ENCODE results near the gene UNC119B.
A peak's percentile ranks its signal among the peaks of the same experiment; 100 is the strongest.
"Not testable (repeated sequence)": the region's sequence is repeated elsewhere in the genome, so short reads cannot be mapped to it uniquely, and the experiment has no call there.

Gene UNC119B

DNA sequence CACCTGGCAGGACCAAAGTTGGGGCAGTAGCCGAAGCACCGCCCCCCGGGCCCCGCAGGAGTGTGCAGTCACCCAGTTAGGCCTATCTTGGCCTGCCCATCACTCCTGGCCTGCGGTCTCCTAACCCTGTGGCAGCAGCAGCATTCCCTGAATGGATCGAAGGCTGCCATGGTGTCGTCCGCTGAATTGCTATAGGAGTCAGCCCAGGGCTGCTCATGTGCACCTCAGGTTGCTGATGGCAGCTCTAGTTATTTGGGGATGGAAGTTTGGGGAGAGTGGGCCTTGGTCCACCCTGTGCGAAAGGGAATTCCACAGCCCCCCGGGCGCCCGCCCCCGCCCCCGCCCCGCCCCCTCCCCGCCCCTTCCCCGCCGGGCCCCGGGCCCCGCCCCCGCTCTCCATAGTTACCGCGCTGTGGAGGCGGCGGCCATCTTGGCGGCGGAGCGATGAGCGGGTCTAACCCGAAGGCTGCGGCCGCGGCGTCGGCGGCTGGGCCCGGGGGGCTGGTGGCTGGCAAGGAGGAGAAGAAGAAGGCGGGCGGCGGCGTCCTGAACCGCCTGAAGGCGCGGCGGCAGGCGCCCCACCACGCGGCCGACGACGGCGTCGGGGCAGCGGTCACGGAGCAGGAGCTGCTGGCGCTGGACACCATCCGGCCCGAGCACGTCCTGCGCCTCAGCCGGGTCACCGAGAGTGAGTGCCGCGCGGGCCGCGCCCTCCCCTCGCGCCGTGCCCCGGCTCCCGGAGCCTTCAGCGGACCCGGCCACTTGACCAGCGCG is at the start of gene UNC119B:
Gene UNC119B, plus strand, starts transcription at position 428 of the 774 bp plus-strand sequence. Its CDS starts 17 bp downstream, at position 445.
- peak; percentile 31 for DNase-seq

DNA sequence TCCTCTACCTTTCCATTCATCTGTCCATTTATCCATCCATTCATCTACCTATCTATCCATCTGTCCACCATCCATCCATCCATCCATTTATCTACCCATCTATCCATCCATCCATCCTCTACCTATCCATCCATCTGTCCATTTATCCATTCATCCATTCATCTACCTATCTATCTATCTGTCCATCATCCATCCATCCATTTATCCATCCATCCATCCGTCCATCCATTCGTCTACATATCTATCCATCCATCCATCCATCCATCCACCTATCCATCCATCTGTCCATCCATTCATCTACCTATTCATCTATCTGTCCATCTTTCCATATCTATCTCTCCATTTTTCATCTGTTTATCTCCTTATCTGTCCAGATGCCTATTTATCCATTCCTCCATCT is 48.8 kb upstream of the UNC119B start:
- no peak for DNase-seq

DNA sequence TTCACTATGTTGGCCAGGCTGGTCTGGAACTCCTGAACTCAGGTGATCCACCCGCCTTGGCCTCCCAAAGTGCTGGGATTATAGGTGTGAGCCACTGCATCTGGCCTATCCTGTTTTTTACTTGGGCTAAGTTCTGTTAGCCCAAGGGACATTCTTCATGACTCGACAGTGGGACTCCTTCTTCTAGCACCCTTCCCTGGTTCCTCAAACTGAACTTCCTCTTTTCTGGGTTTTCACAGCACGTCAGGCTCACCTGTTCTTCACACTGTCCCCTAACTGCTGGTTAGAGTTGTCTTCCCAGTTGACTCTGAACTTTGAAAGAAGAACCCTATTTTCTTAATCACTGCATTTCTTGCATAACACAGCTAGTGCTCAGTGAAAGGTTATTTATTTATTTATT is 47.4 kb upstream of the UNC119B start:
- no peak for DNase-seq

DNA sequence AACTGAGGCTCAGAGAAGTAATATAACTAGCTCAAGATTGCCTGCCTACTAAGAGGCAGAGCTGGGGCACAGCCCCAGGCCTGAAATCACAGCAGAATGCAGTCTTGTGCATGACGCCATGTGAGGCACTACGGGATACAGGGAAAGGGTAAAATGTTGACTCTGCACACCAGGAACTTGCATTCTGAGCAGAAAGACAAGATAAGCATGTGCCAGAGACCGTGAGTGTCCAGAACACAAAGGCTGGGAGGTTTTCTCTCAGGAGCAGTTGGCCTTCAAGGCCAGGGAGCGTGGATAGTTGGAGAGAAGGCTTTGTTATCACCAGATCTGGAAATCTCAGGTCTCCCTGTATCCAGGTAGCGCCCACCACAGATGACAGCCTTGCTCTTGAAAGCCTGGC is 46.5 kb upstream of the UNC119B start:
- DNase-seq = no peak

DNA sequence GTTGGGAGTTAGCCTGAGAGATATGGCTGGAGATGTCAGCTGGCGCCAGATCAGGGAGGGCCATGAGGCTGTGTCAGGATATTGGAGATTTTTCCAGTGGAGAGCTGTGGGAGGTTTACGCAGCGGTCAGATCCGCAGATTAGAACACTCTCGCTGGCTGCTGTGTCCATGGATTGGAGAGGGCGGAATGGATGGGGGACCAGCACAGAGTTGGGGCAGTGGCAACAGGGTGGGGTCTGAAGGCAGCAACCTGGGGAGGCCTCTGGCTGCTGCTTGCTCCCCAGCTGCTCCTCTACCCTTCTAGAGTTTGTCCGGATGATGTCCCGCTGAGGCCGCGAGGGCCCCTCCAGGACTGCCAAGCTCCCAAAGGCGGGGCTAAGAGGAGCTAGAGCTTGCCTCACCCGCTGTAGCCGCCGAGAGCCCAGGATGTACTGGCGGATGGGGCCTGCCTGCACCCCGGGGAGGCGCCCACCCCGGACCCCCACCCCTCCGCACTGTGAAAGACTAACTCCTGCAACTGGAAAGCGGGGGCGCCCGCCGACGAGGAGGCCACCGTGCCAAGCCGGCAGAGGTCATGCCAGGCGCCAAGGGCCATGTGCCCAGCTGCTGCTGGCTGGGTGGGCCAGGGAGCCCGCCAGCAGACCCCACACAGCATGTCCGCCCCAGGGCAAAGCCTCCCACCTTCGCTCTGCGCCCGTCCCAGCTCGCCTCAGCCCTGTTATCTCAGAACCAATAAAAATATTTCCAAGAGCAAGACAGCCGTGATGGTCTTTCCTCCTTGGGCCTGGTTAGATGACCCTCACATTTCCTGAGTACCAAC is 43.5 kb upstream of the UNC119B start:
- no peak for DNase-seq

DNA sequence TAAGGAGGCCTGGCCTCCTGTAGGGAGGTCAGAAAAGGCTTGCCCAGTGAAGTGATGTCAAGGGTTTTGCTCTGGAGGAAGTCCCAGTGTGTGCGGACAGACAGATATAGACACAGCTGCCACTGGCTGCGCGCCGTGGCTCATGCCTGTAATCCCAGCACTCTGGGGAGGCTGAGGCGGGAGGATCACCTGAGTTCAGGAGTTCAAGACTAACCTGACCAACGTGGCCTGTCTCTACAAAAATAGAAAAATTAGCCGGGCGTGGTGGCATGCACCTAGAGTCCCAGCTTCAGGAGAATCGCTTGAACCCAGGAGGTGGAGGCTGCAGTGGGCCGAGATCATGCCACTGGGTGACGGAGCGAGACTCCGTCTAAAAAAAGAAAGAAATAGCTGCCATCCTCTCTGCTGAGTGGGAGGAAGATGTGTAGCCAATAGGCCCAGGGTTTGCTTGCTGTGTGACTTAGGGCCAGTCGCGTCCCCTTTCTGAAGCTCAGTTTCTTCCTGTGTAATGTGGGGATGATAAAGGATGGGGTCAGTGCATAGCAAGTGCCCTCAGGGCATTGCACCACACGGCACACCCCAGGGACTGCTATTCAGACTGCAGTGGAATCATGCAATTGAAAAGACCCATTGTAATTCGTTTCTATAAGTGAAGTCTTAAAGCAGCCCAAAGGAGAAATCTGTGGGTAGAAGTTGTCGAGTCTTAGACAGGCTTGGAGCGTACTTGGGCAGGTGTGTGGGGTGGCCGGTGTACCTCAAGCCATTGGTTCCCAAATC is 42.0 kb upstream of the UNC119B start:
- DNase-seq = no peak

DNA sequence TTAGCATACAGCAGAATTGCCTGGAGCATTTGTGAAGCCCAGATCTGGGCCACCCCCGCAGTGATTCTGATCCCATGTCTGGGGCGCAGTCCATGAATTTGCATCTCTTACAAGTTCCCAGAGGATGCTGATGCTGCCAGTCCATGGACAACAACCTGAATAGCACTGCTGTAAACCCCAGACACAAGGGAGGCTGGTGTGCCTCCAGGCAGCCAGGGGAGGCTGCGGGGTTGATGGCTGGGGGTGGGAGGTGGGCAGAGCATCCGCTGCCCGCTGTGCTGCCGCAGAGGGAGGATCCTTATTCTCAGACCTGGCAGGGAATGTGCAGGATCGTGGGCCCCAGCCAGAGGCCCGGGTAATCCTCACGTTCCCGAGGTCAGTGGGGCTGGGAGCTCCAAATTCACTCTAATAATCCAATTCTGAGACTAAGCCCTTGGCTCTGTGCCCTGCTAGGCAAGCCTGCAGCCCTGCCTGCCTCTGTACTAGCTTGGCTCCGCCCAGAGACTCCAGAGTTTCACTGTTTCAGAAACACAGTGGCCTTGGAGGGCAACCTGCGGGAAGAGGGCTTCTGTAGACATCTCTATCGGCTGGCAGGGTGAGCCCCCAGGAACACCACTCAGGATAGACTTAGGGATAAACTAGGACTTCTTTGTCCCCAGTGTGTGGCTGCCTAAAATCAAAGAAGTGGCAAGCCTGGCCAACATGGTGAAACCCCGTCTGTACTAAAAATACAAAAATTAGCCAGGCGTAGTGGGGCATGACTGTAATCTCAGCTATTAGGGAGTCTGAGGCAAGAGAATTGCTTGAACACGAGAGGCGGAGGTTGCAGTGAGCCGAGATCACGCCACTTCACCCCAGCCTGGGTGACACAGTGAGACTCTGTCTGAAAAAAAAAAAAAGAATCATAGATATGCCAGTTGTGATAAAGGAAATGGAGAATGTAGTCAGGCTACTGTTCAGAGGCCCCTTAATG is 41.1 kb upstream of the UNC119B start:
- DNase-seq = no peak

DNA sequence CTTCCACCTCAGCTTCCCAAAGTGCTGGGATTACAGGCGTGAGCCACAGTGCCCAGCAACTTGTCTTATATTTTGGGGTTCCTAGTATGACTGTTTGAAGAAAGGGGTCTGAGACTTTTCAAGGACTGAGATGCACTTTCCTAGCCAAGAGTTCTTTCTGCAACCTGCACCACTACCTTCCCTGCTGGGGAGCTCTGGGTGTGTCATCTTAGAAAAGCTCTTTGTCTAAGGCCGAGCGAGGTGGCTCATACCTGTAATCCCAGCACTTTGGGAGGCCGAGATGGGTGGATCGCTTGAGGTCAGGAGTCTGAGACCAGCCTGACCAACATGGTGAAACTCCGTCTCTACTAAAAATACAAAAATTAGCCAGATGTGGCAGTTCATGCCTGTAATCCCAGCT is 40.0 kb upstream of the UNC119B start:
- not testable (repeated sequence) for DNase-seq

DNA sequence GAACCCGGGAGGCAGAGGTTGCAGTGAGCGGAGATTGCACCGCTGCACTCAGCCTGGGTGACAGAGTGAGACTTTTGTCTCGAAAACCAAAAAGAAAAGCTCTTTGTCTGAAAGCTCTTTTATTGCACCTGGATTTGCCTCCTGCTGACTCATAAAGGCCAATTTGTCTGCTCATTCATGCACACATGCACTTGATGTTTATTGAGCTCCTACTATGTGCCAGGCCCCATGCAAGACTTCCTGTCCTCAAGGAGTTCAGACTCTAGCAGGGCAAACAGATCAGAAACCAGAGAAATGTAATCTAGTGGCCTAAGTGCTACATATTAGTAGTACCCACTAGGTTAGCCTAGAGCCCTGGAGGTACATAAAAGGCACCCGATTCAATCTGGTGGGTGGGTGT is 39.6 kb upstream of the UNC119B start:
- DNase-seq = no peak

DNA sequence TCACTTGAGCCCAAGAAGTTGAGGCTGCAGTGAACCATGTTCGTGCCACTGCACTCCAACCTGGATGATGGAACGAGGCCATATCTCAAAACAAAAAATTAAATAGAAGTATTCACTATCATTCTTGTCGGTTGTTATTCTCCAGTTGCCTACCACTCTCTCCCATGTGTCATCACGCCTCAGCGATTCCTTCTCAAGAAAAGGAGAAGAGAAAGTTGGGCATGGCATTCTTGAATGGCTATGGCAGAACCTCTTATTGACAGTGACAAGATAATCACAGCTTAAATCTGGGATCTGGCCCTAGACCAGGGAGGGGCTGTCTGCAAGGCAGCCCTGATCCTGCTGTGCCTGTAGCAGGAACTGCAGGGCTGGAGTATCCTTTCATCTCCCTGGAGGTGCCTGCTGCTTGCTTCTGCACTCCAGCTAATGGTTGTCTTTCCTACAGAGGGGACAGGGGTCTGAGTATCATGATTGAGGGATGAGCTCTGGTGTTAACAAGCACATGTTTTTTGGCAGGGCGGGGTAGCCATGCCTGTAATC is 36.1 kb upstream of the UNC119B start:
- no peak for DNase-seq

DNA sequence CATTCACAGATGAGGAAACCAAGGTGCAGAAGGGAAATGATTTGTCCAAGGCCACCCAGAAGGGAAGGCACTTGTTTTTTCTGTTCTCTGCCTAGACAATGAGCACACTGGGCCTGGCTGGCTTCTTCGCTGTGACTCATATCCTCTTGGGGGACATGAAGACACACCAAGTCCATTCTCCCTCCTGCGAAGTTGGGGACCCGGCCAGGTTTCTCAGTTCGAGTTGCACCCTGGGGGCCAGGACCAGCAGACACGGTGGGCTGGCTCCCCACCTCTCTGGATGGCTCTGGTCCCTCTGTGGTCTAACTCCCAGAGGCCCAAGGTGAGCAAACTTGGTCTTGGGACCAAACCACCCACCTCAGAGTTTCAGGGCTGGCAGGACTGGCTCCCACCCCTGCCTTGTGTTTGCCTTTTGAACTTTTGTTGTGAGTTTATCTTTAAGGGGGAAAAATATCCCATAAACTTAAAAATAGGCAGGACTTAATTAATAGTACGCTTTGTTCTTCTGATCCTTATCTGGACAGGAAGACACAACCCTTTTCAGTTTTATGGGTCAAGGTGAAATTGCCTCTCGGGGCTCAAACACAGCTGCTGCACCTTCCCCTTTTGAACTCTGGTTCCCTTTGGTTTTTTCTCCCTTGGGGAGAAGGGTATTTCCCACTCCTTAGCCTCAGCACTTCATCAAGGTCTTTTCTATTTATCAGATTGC is 32.3 kb upstream of the UNC119B start:
- no peak for DNase-seq

DNA sequence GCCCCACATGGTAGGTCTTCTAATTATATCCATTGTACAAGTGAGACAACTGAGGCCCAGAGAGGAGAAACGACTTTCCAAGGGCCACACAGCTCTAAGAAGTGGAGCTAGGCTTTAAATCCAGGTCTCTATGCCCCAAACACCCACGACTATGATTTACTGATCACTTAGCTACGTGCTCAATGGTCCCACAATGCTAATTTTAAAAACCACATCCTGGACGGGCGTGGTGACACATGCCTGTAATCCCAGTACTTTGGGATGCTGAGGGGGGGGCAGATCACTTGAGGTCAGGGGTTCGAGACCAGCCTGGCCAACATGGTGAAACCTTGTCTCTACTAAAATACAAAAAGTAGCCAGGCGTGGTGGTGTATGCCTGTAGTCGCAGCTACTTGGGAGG is 31.7 kb upstream of the UNC119B start:
- no peak for DNase-seq

DNA sequence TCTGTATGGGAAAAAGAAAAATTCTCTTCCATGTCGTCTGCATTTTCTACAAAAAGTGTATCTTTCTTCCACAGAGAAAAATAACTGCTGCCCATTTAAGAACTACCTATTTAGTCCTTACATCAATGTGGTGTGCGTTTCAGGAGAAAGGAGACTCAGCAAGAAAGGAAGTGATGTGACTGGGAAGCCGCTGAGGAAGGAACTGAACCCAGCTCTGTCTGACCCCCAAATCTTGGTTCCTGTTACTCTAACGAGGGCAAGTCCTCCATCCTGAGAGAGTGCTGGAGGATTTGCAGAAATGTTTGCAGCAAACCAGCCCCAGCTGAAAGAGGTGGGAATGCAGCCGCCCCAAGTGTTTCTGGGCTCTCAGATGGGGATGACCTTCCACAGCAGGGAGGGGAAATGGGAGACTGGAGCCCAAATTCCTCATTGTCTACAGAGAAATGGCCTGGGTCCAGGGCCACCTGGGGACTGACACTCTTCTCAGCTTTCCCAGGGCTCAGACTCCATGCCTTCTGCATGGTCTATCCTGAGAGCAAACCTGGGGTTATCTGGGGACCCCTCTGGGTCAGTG is 30.0 kb upstream of the UNC119B start:
- no peak for DNase-seq

DNA sequence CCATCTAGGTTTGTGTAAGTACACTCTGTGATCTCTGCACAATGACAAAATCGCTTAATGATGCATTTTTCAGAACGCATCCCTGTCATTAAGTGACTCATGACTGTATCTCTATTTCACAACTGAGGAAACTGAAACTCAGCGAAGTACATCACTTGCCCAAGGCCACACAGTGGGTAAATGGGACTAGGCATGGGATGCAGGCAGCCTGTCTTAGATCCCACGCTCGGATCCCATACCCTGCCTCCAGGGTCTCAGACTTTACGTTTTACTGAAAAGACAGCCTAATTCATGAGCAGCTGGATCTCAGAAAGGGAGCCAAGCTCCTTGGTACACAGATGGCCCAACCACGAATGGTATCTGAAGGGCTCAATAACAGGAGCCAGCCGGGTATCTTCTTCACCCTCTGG is 25.7 kb upstream of the UNC119B start:
- DNase-seq = no peak

DNA sequence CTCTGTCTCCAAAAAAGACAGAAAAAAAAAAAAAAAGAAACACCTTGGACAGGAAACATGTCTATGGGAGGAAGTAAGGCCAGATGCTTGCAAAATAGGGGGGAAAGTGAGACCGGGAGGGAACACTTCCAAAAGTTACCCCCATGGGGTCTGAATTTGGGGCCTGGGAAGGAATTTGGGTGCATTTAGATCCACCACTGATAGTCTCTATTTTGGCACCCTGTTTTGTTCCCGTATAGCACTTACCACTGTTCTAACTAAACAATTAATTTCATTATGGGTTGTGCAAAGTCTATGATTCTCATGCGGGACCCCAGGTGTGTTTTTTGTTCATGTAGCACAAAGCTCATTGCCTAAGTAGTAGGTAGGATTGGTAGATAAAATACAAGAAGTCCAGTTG is 24.7 kb upstream of the UNC119B start:
- DNase-seq = no peak

DNA sequence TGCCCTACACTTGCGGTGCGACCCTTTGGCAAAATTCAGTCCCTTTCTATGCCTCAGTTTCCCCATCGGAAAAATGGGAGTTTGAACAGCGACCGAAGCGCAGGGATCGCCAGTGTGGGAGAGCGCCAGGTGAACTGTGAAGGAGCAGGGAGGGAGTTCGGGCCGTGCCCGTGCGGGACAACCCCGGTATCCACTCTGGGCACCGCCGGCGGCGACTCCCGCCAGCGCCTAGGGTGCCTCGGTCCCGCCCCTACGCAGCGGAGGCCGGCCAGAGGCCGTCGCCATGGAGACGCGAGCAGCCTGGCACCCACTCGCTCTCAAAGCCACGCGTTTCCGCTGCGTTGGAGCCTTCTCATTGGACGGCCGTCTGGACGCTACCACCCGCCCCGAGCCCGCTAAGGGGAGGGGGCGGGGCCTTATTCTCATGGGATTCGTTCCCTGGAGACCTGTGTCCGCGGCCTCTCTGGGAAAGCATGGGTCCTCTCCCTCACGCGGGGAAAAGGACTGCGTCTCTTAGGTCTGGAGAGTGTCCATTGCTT is 24.0 kb upstream of the UNC119B start:
- peak; percentile 94 for DNase-seq

DNA sequence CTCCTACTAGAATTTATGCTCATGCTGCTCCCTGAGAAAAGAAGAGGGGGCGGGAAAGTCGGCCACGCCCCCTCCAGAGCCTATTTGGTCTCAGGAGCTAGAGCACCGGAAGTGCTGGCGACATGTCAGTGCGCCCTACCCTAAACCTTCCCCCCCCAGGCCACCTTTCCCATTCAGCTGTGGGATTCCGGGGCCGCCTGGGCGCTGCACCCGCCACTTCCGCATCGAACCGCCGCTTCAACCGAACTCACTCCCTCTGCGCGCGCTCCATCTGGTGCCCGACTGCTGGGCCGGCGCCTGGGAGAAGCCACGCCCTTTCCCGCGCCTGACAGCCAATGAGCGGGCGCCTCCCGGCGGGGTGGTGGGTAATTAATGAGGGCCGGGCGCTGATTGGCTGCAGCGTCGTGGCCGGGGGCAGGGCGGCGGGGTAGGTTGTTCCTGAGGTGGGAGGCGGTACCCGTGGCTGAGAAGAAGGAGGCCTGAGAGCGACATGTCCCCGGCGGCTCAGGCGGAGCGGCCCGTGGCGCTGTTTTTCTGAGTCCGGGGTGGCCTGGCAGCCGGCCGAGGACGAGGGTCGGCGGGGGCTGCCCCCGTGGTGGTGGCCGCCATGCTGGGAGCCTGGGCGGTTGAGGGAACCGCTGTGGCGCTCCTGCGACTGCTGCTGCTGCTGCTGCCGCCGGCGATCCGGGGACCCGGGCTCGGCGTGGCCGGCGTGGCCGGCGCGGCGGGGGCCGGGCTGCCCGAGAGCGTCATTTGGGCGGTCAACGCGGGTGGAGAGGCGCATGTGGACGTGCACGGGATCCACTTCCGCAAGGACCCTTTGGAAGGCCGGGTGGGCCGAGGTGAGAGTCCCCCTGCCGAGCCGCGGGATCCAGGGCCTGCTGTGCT is 23.3 kb upstream of the UNC119B start, which contains the start of gene MLEC:
Gene MLEC, plus strand, starts transcription at position 460 of the 888 bp plus-strand sequence. Its CDS starts 148 bp downstream, at position 608.
- DNase-seq = peak; percentile 95

DNA sequence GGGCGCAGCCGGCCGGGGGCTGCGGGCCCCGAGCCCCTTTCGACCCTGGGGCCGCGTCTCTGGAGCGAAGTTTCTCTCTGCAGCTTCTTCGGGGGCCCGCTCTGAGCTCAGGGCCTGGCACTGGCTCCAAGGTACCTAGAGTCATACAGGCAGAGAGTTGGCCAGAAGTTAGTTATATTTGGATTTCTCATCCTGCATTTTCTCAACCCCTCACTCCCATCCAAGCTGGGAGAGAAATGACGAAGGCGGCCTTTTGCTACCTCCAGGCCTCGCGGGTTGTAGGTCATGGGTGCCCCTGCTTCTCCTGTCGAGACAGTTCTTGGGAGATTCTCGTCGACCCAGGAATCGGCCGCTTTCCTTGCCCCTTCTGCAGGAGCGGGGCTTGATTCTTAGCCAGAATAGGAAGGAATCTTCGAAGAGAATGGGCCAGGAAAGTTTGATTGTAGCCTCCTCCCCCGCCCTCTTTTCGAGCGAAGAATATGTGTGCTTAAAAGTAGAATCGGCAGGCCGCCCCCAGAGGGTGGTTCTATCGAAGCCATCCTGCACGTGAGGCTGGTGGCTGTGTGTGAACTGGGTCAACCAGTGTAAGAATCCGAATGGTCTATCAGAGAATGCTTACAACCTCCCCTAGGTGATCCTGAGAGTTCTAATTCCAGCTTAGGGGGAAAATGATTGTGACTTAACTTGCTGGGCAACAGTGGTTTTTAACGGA is 22.5 kb upstream of the UNC119B start:
- DNase-seq = no peak
